K562 (cell line): ENCODE data around the gene MEX3D. TPM values are rescaled to one million over a fixed set of nuclear protein-coding genes. Genes with fewer than 3 reads are reported as not detected.

Experiments used
- ATF7 ChIP-seq: fragments of 450-650 bp; IDR thresholded peaks from 2 replicates; pipeline ENCODE4 v1.7.1; 2014; ENCODE audit warnings: mild to moderate bottlenecking, moderate library complexity
- BHLHE40 ChIP-seq: IDR thresholded peaks from 2 replicates; pipeline ENCODE4 v1.6.1; 2011; ENCODE audit warnings: low read length, improper control_type of control experiment
- CBFA2T2 ChIP-seq: fragments of 450-650 bp; conservative IDR thresholded peaks from 2 replicates; pipeline ENCODE4 v1.6.1; 2017; ENCODE audit warnings: mild to moderate bottlenecking
- CBX3 ChIP-seq, 2 experiments: IDR thresholded peaks; 1 replicate in 1 of 2; 2 replicates in 1 of 2; pipeline ENCODE4 v1.6.1; 2012; ENCODE audit warnings: inconsistent platforms in 2 of 2, low read length in 2 of 2, borderline replicate concordance in 1 of 2, control low read depth in 1 of 2
- CEBPB ChIP-seq: fragments of 450-650 bp; IDR thresholded peaks from 2 replicates; pipeline ENCODE4 v1.6.1; 2016; ENCODE audit warnings: missing genetic modification characterization, missing compliant biosample characterization
- ELF4 ChIP-seq: fragments of 450-650 bp; formaldehyde crosslinking; IDR thresholded peaks from 2 replicates; pipeline ENCODE4 v1.4.0; 2022; ENCODE audit warnings: missing genetic modification characterization
- FOXA3 ChIP-seq, 2 experiments: fragments of 450-650 bp in 1 of 2; sonication (generic) in 1 of 2; formaldehyde crosslinking; IDR thresholded peaks in 1 of 2; conservative IDR thresholded peaks in 1 of 2; 2 replicates each; pipeline versions ENCODE4 v1.4.0 to v1.8.0; 2020 to 2022; ENCODE audit warnings: mild to moderate bottlenecking in 2 of 2, missing genetic modification reagents in 1 of 2
- NFYB ChIP-seq: IDR thresholded peaks from 2 replicates; pipeline ENCODE4 v1.6.1; 2011; ENCODE audit warnings: mild to moderate bottlenecking, moderate library complexity; ENCODE audit not compliant: insufficient read length; ENCODE audit errors: extremely low read depth
- PYGO2 ChIP-seq: fragments of 450-650 bp; IDR thresholded peaks from 2 replicates; pipeline ENCODE4 v1.6.1; 2016; ENCODE audit warnings: mild to moderate bottlenecking, missing genetic modification characterization, moderate library complexity, missing compliant biosample characterization
- RAD51 ChIP-seq: fragments of 450-650 bp; IDR thresholded peaks from 2 replicates; pipeline ENCODE4 v1.7.1; 2016; ENCODE audit warnings: low read depth, mild to moderate bottlenecking, borderline replicate concordance
- RB1 ChIP-seq: fragments of 450-650 bp; IDR thresholded peaks from 2 replicates; pipeline ENCODE4 v1.6.1; 2017; ENCODE audit warnings: low read depth, mild to moderate bottlenecking
- RBM15 ChIP-seq: fragments of 200-400 bp; formaldehyde crosslinking; IDR thresholded peaks from 2 replicates; pipeline ENCODE4 v1.6.1; 2018; ENCODE audit warnings: mild to moderate bottlenecking, low read length, moderate library complexity; ENCODE audit not compliant: insufficient read depth
- RBM17 ChIP-seq: fragments of 200-400 bp; formaldehyde crosslinking; IDR thresholded peaks from 2 replicates; pipeline ENCODE4 v1.6.1; 2017; ENCODE audit warnings: low read depth, mild to moderate bottlenecking, low read length, borderline replicate concordance
- THAP7 ChIP-seq: fragments of 250-450 bp; sonication (Bioruptor Pico); IDR thresholded peaks from 2 replicates; pipeline ENCODE4 v1.5.0; 2021
- TRIM28 ChIP-seq: fragments of 450-650 bp; IDR thresholded peaks from 2 replicates; pipeline ENCODE4 v1.6.1; 2017
- WHSC1 ChIP-seq: IDR thresholded peaks from one replicate; pipeline ENCODE4 v1.6.1; 2012; ENCODE audit warnings: low read length, control low read depth, inconsistent platforms
- XRCC5 ChIP-seq: fragments of 200-400 bp; formaldehyde crosslinking; IDR thresholded peaks from 2 replicates; pipeline ENCODE4 v1.6.1; 2017; ENCODE audit warnings: low read depth, mild to moderate bottlenecking, low read length
- ZFPM2 ChIP-seq: fragments of 250-450 bp; sonication (Bioruptor Pico); IDR thresholded peaks from 2 replicates; pipeline ENCODE4 v1.5.1; 2022; ENCODE audit warnings: mild to moderate bottlenecking
- ZKSCAN3 ChIP-seq: fragments of 250-450 bp; sonication (Bioruptor Pico); IDR thresholded peaks from 2 replicates; pipeline ENCODE4 v1.4.0; 2020
- ZNF143 ChIP-seq: sonication (generic); formaldehyde crosslinking; IDR thresholded peaks from 2 replicates; pipeline ENCODE4 v1.9.0; 2022; ENCODE audit warnings: mild to moderate bottlenecking, missing genetic modification reagents
- ZNF354B ChIP-seq: fragments of 250-450 bp; sonication (Bioruptor Pico); IDR thresholded peaks from 2 replicates; pipeline ENCODE4 v1.4.0; 2020
- ZNF395 ChIP-seq: fragments of 200-800 bp; sonication (Bioruptor generic); IDR thresholded peaks from 2 replicates; pipeline ENCODE4 v1.6.1; 2017; ENCODE audit warnings: missing genetic modification characterization, missing compliant biosample characterization
- polyA plus RNA-seq, 8 experiments: library from polyadenylated mRNA; depleted of rRNA in 4 of 8; stranded (reverse) in 5 of 8; unstranded in 3 of 8; fragments of >200 nt; fragmentation: Nextera tagmentation in 2 of 8; fragmentation: Illumina TruSeq in 1 of 8; extraction: Ambion mirVana in 2 of 8; extraction: Trizol in 1 of 8; gene quantifications; 2 replicates each; pipeline versions ENCODE4 v1.2.1 to v1.2.3, GENCODE V29; 2011 to 2014; ENCODE audit warnings: inconsistent platforms in 1 of 8, missing spikeins in 1 of 8
- total RNA-seq, 7 experiments: library from RNA; depleted of rRNA in 6 of 7; stranded (reverse); fragments of >200 nt in 6 of 7; fragmentation: Illumina TruSeq in 2 of 7; extraction: Trizol in 2 of 7; gene quantifications; 2 replicates each; pipeline versions ENCODE4 v1.2.1 to v1.2.3, GENCODE V29; 2011 to 2021; ENCODE audit warnings: low replicate concordance in 1 of 7
- TF ChIP-seq, protein P1 (sequence below): conservative IDR thresholded peaks from 2 replicates; pipeline ENCODE4 v1.6.1; 2011; ENCODE audit warnings: low read depth, mild to moderate bottlenecking, low read length; ENCODE audit not compliant: control insufficient read depth
- TF ChIP-seq, protein P2 (sequence below), 2 experiments: fragments of 450-650 bp in 1 of 2; sonication (generic) in 1 of 2; formaldehyde crosslinking in 1 of 2; IDR thresholded peaks in 1 of 2; conservative IDR thresholded peaks in 1 of 2; 2 replicates each; pipeline versions ENCODE4 v1.6.1 to v1.8.1; 2016 to 2023; ENCODE audit warnings: mild to moderate bottlenecking in 2 of 2, moderate library complexity in 2 of 2, inconsistent platforms in 1 of 2, missing genetic modification reagents in 1 of 2

Gene MEX3D
- total and polyA plus RNA-seq, 9 of the 15 experiments (the other 6 are each of a cell fraction or from before 2014, with no cell fraction given), result 1.7 to 39.3 (median 5.7) TPM

- TF ChIP-seq XRCC5 (no peak), RBM15 (no peak), ZNF143 (no peak; the same call in 1 of the 2 replicates), ZFPM2 (CRISPR knock-in tag) (no peak), TRIM28 (0 out of 2 replicates have a peak, but pooled peaks have one; percentile 21), RB1 (no peak), ZKSCAN3 (no peak), BHLHE40 (no peak), WHSC1 (no peak), PYGO2 (tag) (no peak), ZNF395 (no peak), ZNF354B (no peak), THAP7 (CRISPR knock-in tag) (no peak), RBM17 (no peak), CEBPB (0 out of 2 replicates have a peak, but pooled peaks have one; percentile 24), FOXA3 (CRISPR knock-in tag; conservative IDR thresholded peaks at IDR 0.05 in 1 of 2, IDR thresholded peaks at IDR 0.05 in 1 of 2) (0 out of 4 replicates have a peak, but pooled peaks of 1 of the 2 experiments have one; percentile 9), ELF4 (no peak), ATF7 (peak; percentile 66; the same call in 1 of the 2 replicates), CBX3 (IDR thresholded peaks at IDR 0.05; ENCODE audit: borderline replicate concordance in 1 of 2, low read length in 2 of 2) (peak in 1 of 2 experiments; percentile 48; a peak in 1 of 3 replicates), RAD51 (peak; percentile 79), CBFA2T2 (peak; percentile 14; the same call in 1 of the 2 replicates), NFYB (peak; percentile 75)
- TF ChIP-seq, protein P1, sequence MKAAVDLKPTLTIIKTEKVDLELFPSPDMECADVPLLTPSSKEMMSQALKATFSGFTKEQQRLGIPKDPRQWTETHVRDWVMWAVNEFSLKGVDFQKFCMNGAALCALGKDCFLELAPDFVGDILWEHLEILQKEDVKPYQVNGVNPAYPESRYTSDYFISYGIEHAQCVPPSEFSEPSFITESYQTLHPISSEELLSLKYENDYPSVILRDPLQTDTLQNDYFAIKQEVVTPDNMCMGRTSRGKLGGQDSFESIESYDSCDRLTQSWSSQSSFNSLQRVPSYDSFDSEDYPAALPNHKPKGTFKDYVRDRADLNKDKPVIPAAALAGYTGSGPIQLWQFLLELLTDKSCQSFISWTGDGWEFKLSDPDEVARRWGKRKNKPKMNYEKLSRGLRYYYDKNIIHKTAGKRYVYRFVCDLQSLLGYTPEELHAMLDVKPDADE, result no peak
- TF ChIP-seq, protein P2, sequence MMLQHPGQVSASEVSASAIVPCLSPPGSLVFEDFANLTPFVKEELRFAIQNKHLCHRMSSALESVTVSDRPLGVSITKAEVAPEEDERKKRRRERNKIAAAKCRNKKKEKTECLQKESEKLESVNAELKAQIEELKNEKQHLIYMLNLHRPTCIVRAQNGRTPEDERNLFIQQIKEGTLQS (IDR thresholded peaks at IDR 0.05), result peak; percentile 73
- TF ChIP-seq, protein P2 (CRISPR knock-in tag; conservative IDR thresholded peaks at IDR 0.05), result no peak
Observed at GRCh38 chr19:1516395-1516753, 51.8 kb downstream of the MEX3D start (continued).
